K562 (cell line): ENCODE data around the gene IL23A. TPM values are rescaled to one million over a fixed set of nuclear protein-coding genes. Genes with fewer than 3 reads are reported as not detected.

ENCODE experiments used
- CBX1 ChIP-seq: sonication (generic); IDR thresholded peaks from 2 replicates; pipeline ENCODE4 v1.6.1; 2016; ENCODE audit warnings: antibody characterized with exemption, low read depth, mild to moderate bottlenecking
- CEBPG ChIP-seq, 3 experiments: fragments of 200-800 bp in 1 of 3; sonication (Bioruptor generic) in 1 of 3; sonication (generic) in 1 of 3; formaldehyde crosslinking in 1 of 3; IDR thresholded peaks in 2 of 3; conservative IDR thresholded peaks in 1 of 3; 2 replicates each; pipeline versions ENCODE4 v1.6.1 to v1.8.0; 2016 to 2022; ENCODE audit warnings: missing compliant biosample characterization in 2 of 3, missing genetic modification characterization in 2 of 3, mild to moderate bottlenecking in 1 of 3, missing genetic modification reagents in 1 of 3
- CREB3 ChIP-seq: fragments of 450-650 bp; conservative IDR thresholded peaks from 2 replicates; pipeline ENCODE4 v1.6.1; 2016; ENCODE audit warnings: missing genetic modification characterization, low read depth, mild to moderate bottlenecking, missing compliant biosample characterization, moderate library complexity
- FOXK2 ChIP-seq, 2 experiments: fragments of 450-650 bp; IDR thresholded peaks in 1 of 2; conservative IDR thresholded peaks in 1 of 2; 2 replicates each; pipeline ENCODE4 v1.6.1; 2016; ENCODE audit warnings: low read depth in 2 of 2, mild to moderate bottlenecking in 1 of 2
- KAT7 ChIP-seq: sonication (generic); formaldehyde crosslinking; IDR thresholded peaks from 2 replicates; pipeline ENCODE4 v1.8.0; 2022; ENCODE audit warnings: missing genetic modification reagents, mild to moderate bottlenecking, borderline replicate concordance
- KDM5B ChIP-seq: fragments of 200-600 bp; sonication (generic); IDR thresholded peaks from 2 replicates; pipeline ENCODE4 v1.6.1; 2012; ENCODE audit warnings: low read depth, mild to moderate bottlenecking, moderate library complexity, low read length, control low read depth, inconsistent platforms; ENCODE audit not compliant: insufficient replicate concordance
- KLF1 ChIP-seq: fragments of 450-650 bp; IDR thresholded peaks from 2 replicates; pipeline ENCODE4 v1.6.1; 2016; ENCODE audit warnings: missing genetic modification characterization, missing compliant biosample characterization
- MBD2 ChIP-seq: sonication (generic); IDR thresholded peaks from 2 replicates; pipeline ENCODE4 v1.6.1; 2016; ENCODE audit warnings: low read depth, borderline replicate concordance
- NCOR1 ChIP-seq: fragments of 450-650 bp; IDR thresholded peaks from 2 replicates; pipeline ENCODE4 v1.6.1; 2016; ENCODE audit warnings: mild to moderate bottlenecking, moderate library complexity
- NFIX ChIP-seq: fragments of 250-450 bp; sonication (Bioruptor Pico); IDR thresholded peaks from 2 replicates; pipeline ENCODE4 v1.4.0; 2020; ENCODE audit warnings: low read depth, mild to moderate bottlenecking, moderate library complexity
- OTX1 ChIP-seq: fragments of 450-650 bp; formaldehyde crosslinking; IDR thresholded peaks from 2 replicates; pipeline ENCODE4 v1.4.0; 2022; ENCODE audit warnings: mild to moderate bottlenecking
- PML ChIP-seq: IDR thresholded peaks from 2 replicates; pipeline ENCODE4 v1.6.1; 2012; ENCODE audit warnings: low read length, inconsistent platforms
- SIN3B ChIP-seq: fragments of 450-650 bp; IDR thresholded peaks from 2 replicates; pipeline ENCODE4 v1.6.1; 2017; ENCODE audit warnings: low read depth, mild to moderate bottlenecking, moderate library complexity
- TBP ChIP-seq: optimal IDR thresholded peaks from 2 replicates; pipeline ENCODE3; 2011; ENCODE audit warnings: low read depth, low read length, improper control_type of control experiment
- TOE1 ChIP-seq, 2 experiments: fragments of 450-650 bp in 1 of 2; sonication (generic) in 1 of 2; formaldehyde crosslinking in 1 of 2; IDR thresholded peaks; 2 replicates each; pipeline versions ENCODE4 v1.7.1 to v1.8.0; 2016 to 2022; ENCODE audit warnings: borderline replicate concordance in 2 of 2, mild to moderate bottlenecking in 2 of 2, antibody characterized with exemption in 1 of 2, inconsistent platforms in 1 of 2, low read depth in 1 of 2, missing genetic modification reagents in 1 of 2, moderate library complexity in 1 of 2
- YBX1 ChIP-seq: fragments of 450-650 bp; IDR thresholded peaks from 2 replicates; pipeline ENCODE4 v1.7.1; 2016; ENCODE audit warnings: mild to moderate bottlenecking
- ZC3H8 ChIP-seq: fragments of 450-650 bp; IDR thresholded peaks from 2 replicates; pipeline ENCODE4 v1.6.1; 2017
- ZNF347 ChIP-seq: fragments of 450-650 bp; formaldehyde crosslinking; IDR thresholded peaks from 2 replicates; pipeline ENCODE4 v1.4.0; 2020; ENCODE audit warnings: low read depth, mild to moderate bottlenecking, moderate library complexity
- ZNF592 ChIP-seq: fragments of 450-650 bp; IDR thresholded peaks from 2 replicates; pipeline ENCODE4 v1.6.1; 2017; ENCODE audit warnings: antibody characterized with exemption, mild to moderate bottlenecking
- polyA plus RNA-seq, 8 experiments: library from polyadenylated mRNA; depleted of rRNA in 4 of 8; stranded (reverse) in 5 of 8; unstranded in 3 of 8; fragments of >200 nt; fragmentation: Nextera tagmentation in 2 of 8; fragmentation: Illumina TruSeq in 1 of 8; extraction: Ambion mirVana in 2 of 8; extraction: Trizol in 1 of 8; gene quantifications; 2 replicates each; pipeline versions ENCODE4 v1.2.1 to v1.2.3, GENCODE V29; 2011 to 2014; ENCODE audit warnings: inconsistent platforms in 1 of 8, missing spikeins in 1 of 8
- total RNA-seq, 7 experiments: library from RNA; depleted of rRNA in 6 of 7; stranded (reverse); fragments of >200 nt in 6 of 7; fragmentation: Illumina TruSeq in 2 of 7; extraction: Trizol in 2 of 7; gene quantifications; 2 replicates each; pipeline versions ENCODE4 v1.2.1 to v1.2.3, GENCODE V29; 2011 to 2021; ENCODE audit warnings: low replicate concordance in 1 of 7

Gene IL23A
- total and polyA plus RNA-seq, 9 of the 15 experiments (the other 6 are each of a cell fraction or from before 2014, with no cell fraction given), result 4.4 to 37.2 (median 9.6) TPM

- TF ChIP-seq ZC3H8, result no peak
- peak; percentile 11; the same call in 1 of the 2 replicates for TF ChIP-seq CEBPG (CRISPR knock-in tag; IDR thresholded peaks at IDR 0.05)
- no peak for TF ChIP-seq CEBPG (tag; conservative IDR thresholded peaks at IDR 0.05 in 1 of 2, IDR thresholded peaks at IDR 0.05 in 1 of 2)
- peak; percentile 72 for TF ChIP-seq MBD2
- peak; percentile 76 for TF ChIP-seq NFIX (CRISPR knock-in tag)
- TF ChIP-seq KLF1 (tag), result 0 out of 2 replicates have a peak, but pooled peaks have one; percentile 33
- TF ChIP-seq PML, result 0 out of 2 replicates have a peak, but pooled peaks have one; percentile 3
- TF ChIP-seq KAT7 (CRISPR knock-in tag), result peak; percentile 83; the same call in 1 of the 2 replicates
- peak; percentile 78 for TF ChIP-seq TBP
- TF ChIP-seq FOXK2 (conservative IDR thresholded peaks at IDR 0.05 in 1 of 2, IDR thresholded peaks at IDR 0.05 in 1 of 2; ENCODE audit: low read depth in 2 of 2), result peak in 1 of 2 experiments; percentile 22; a peak in 2 of 4 replicates
- TF ChIP-seq TOE1 (IDR thresholded peaks at IDR 0.05; ENCODE audit: borderline replicate concordance), result peak; percentile 11; the same call in 1 of the 2 replicates
- peak; percentile 96; the same call in 1 of the 2 replicates for TF ChIP-seq TOE1 (CRISPR knock-in tag; IDR thresholded peaks at IDR 0.05; ENCODE audit: borderline replicate concordance, low read depth)
- 0 out of 2 replicates have a peak, but pooled peaks have one; percentile 12 for TF ChIP-seq OTX1
- peak; percentile 48 for TF ChIP-seq NCOR1
- peak; percentile 53 for TF ChIP-seq KDM5B
- TF ChIP-seq YBX1, result no peak
- TF ChIP-seq SIN3B, result no peak
- TF ChIP-seq CBX1, result peak; percentile 36; the same call in 1 of the 2 replicates
- no peak for TF ChIP-seq CREB3 (tag)
- TF ChIP-seq ZNF347 (CRISPR knock-in tag), result no peak
- no peak; the same call in 1 of the 2 replicates for TF ChIP-seq ZNF592
These were observed 38.6 kb upstream of the IL23A start, which contains the start of gene CS (continued) for GRCh38 chr12:56299853-56300643.
